Fibroblast of lung (primary cell): ENCODE results near the gene ANK2. TPM values are rescaled to one million over a fixed set of nuclear protein-coding genes. Genes with fewer than 3 reads are reported as not detected.

ENCODE experiments used
- DNase-seq, 2 donors: peaks; one replicate each; pipeline versions ENCODE4 v3.0.0 to v3.0.0-alpha.2; 2010; ENCODE audit warnings: low read depth in 2 of 2
- H2AFZ ChIP-seq: 2 replicates; pipeline ENCODE4 v1.5.1; 2012; ENCODE audit warnings: low read length, control low read depth, inconsistent platforms
- H3K27ac ChIP-seq: 2 replicates; pipeline ENCODE4 v1.5.1; 2011; ENCODE audit warnings: low read length, control low read depth; ENCODE audit not compliant: insufficient read depth
- H3K27me3 ChIP-seq: 2 replicates; pipeline ENCODE4 v1.5.1; 2011; ENCODE audit warnings: mild to moderate bottlenecking, low read length; ENCODE audit not compliant: control insufficient read depth, insufficient read depth
- H3K36me3 ChIP-seq: 2 replicates; pipeline ENCODE4 v1.5.1; 2011; ENCODE audit warnings: low read length; ENCODE audit not compliant: control insufficient read depth, insufficient read depth
- H3K4me1 ChIP-seq: 2 replicates; pipeline ENCODE4 v1.5.1; 2011; ENCODE audit warnings: low read length; ENCODE audit not compliant: control insufficient read depth, insufficient read depth; ENCODE audit errors: extremely low read depth
- H3K4me2 ChIP-seq: 2 replicates; pipeline ENCODE4 v1.5.1; 2011; ENCODE audit warnings: low read length, control low read depth; ENCODE audit not compliant: insufficient read depth; ENCODE audit errors: extremely low read depth
- H3K4me3 ChIP-seq, 4 experiments: fragments of 200-600 bp in 1 of 4; sonication (generic) in 1 of 4; replicated peaks in 1 of 4; 2 replicates each; pipeline ENCODE4 v1.5.1; 2011 to 2016; ENCODE audit warnings: low read length in 4 of 4, low read depth in 3 of 4, mild to moderate bottlenecking in 3 of 4, control low read depth in 2 of 4, inconsistent platforms in 1 of 4, mixed read lengths in 1 of 4; ENCODE audit not compliant: insufficient read depth in 1 of 4; ENCODE audit errors: control extremely low read depth in 1 of 4
- H3K79me2 ChIP-seq: 2 replicates; pipeline ENCODE4 v1.5.1; 2012; ENCODE audit warnings: mild to moderate bottlenecking, low read length, inconsistent platforms; ENCODE audit not compliant: control insufficient read depth, insufficient read depth
- H3K9ac ChIP-seq: 2 replicates; pipeline ENCODE4 v1.5.1; 2011; ENCODE audit warnings: mild to moderate bottlenecking, low read length, control low read depth; ENCODE audit not compliant: insufficient read depth
- H3K9me3 ChIP-seq: 2 replicates; pipeline ENCODE4 v1.5.1; 2012; ENCODE audit warnings: low read depth, low read length; ENCODE audit not compliant: control insufficient read depth, insufficient read depth
- H4K20me1 ChIP-seq: 2 replicates; pipeline ENCODE4 v1.5.1; 2011; ENCODE audit warnings: low read length; ENCODE audit not compliant: control insufficient read depth, insufficient read depth; ENCODE audit errors: extremely low read depth
- CTCF ChIP-seq, 2 donors: IDR thresholded peaks in 1 of 2; conservative IDR thresholded peaks in 1 of 2; 1 replicate in 1 of 2; 2 replicates in 1 of 2; pipeline ENCODE4 v1.5.1; 2011 to 2012; ENCODE audit warnings: low read length in 2 of 2, control low read depth in 1 of 2, inconsistent platforms in 1 of 2, low read depth in 1 of 2, mild to moderate bottlenecking in 1 of 2
- EZH2 ChIP-seq: IDR thresholded peaks from 2 replicates; pipeline ENCODE4 v1.5.1; 2012; ENCODE audit warnings: low read length, control low read depth, mild to moderate bottlenecking; ENCODE audit errors: missing control alignments
- polyA plus RNA-seq, 2 donors: library from polyadenylated mRNA; depleted of rRNA in 1 of 2; stranded (reverse) in 1 of 2; unstranded in 1 of 2; fragments of >200 nt; gene quantifications; 2 replicates each; pipeline ENCODE4 v1.2.1, GENCODE V29; 2011 to 2012; ENCODE audit warnings: missing spikeins in 1 of 2
- total RNA-seq: library from RNA; depleted of rRNA; stranded (reverse); fragments of >200 nt; gene quantifications from 2 replicates; pipeline ENCODE4 v1.2.1, GENCODE V29; 2014

ANK2 gene
- total and polyA plus RNA-seq, 2 donors (not counting 1 experiment from before 2014, with no cell fraction given) = 10.9 to 95.1 TPM

DNA sequence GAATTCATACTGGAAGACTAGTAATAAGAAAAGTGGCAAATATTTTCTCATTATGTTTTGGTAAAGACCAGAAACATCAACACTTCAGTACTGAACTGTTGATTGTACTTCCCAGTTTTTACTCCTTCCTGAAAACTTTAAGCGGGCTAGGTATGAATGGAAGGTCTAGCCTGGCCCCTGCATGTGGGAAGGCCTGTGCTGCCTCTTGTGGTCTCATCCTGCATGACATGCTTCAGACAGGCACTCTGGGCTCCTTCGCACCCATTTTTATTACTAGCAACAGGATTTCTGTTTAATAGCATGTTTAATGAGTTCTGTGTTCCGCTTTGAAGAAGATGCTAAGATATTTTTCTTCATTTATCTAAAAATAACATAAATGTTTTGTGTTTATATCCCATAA is 279.1 kb downstream of the ANK2 start:
- H3K27me3 ChIP-seq = no peaks in the 10 kb centered on the region
- H2AFZ ChIP-seq = no peak overlapping the region
- H4K20me1 ChIP-seq = no peaks in the 10 kb centered on the region
- DNase-seq = no peak
- H3K79me2 ChIP-seq = no peaks in the 10 kb centered on the region
- no peak for TF ChIP-seq EZH2
- TF ChIP-seq CTCF (conservative IDR thresholded peaks at IDR 0.05 in 1 of 2, IDR thresholded peaks at IDR 0.05 in 1 of 2; ENCODE audit: low read depth in 1 of 2, low read length in 2 of 2) = peak; percentile 14 to 45
- no peak overlapping the region for H3K9ac ChIP-seq
- no peak overlapping the region for H3K4me2 ChIP-seq
- H3K4me3 ChIP-seq = no peak overlapping the region
- no peak overlapping the region for H3K27ac ChIP-seq
- no peaks in the 10 kb centered on the region for H3K36me3 ChIP-seq
- no peaks in the 10 kb centered on the region for H3K4me1 ChIP-seq
- H3K9me3 ChIP-seq = no peaks in the 10 kb centered on the region

DNA sequence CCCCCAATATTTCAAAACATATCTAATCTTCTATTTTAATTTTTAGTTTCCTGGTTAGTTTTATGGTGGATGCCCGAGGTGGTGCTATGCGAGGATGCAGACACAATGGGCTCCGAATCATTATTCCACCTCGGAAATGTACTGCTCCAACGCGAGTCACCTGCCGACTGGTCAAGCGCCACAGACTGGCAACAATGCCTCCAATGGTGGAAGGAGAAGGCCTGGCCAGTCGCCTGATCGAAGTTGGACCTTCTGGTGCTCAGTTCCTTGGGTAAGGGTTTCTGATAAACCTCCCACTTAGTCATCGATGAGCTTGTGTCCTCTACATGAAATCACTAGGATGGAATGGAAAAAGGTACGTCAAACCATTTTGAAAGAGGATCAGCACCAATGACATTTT is 280.7 kb downstream of the ANK2 start:
- TF ChIP-seq EZH2 (no peak), CTCF (conservative IDR thresholded peaks at IDR 0.05 in 1 of 2, IDR thresholded peaks at IDR 0.05 in 1 of 2; ENCODE audit: low read depth in 1 of 2, low read length in 2 of 2) (no peak)
- Histone ChIP-seq H4K20me1 (no peaks in the 10 kb centered on the region), H3K4me2 (no peak overlapping the region), H3K9ac (no peak overlapping the region), H3K79me2 (no peaks in the 10 kb centered on the region), H3K9me3 (no peaks in the 10 kb centered on the region), H2AFZ (no peak overlapping the region), H3K27me3 (no peaks in the 10 kb centered on the region), H3K4me3 (no peak overlapping the region), H3K36me3 (no peaks in the 10 kb centered on the region), H3K4me1 (no peaks in the 10 kb centered on the region), H3K27ac (no peak overlapping the region)
- DNase-seq = no peak

GRCh38 chr4:113331811-113332210 is 282.4 kb downstream of the ANK2 start:
- no peaks in the 10 kb centered on the region for H3K36me3 ChIP-seq
- no peak overlapping the region for H3K27ac ChIP-seq
- no peak for TF ChIP-seq EZH2
- no peak for TF ChIP-seq CTCF (conservative IDR thresholded peaks at IDR 0.05 in 1 of 2, IDR thresholded peaks at IDR 0.05 in 1 of 2; ENCODE audit: low read depth in 1 of 2, low read length in 2 of 2)
- no peak overlapping the region for H3K4me2 ChIP-seq
- DNase-seq = no peak
- no peak overlapping the region for H3K4me3 ChIP-seq
- H3K4me1 ChIP-seq = no peaks in the 10 kb centered on the region
- no peaks in the 10 kb centered on the region for H3K79me2 ChIP-seq
- no peaks in the 10 kb centered on the region for H4K20me1 ChIP-seq
- H3K27me3 ChIP-seq = no peaks in the 10 kb centered on the region
- no peak overlapping the region for H2AFZ ChIP-seq
- no peaks in the 10 kb centered on the region for H3K9me3 ChIP-seq
- no peak overlapping the region for H3K9ac ChIP-seq
